ENCODE measurements around the gene LY6G6D. TPM values are rescaled to one million over a fixed set of nuclear protein-coding genes. Genes with fewer than 3 reads are reported as not detected.
A peak's percentile ranks its signal among the peaks of the same experiment; 100 is the strongest.

The LY6G6D gene
- total and polyA plus RNA-seq, 5 donors = not detected

GRCh38 chr6:31737315-31737990 lies 22.3 kb downstream of the LY6G6D start:
- H3K9me3 ChIP-seq (ENCODE audit: control insufficient read depth, low read length) = no peaks in the 10 kb centered on the region
- intact Hi-C loops (cut with DNase I) = loop anchor here in 2 of 4 donors (5.0 to 10.0 kb wide), 2 partner anchors 35 to 97 kb away; no protein-coding TSS in a partner anchor
- DNase-seq (no peak), ATAC-seq (no peak)
- H3K4me3 ChIP-seq (ENCODE audit: low read length) = no peak overlapping the region
- H3K4me1 ChIP-seq (ENCODE audit: control insufficient read depth, insufficient read depth, low read length) = peaks cover 9% of the 10 kb centered on the region
- 50% methylated on average over 7 of the region's 7 CpGs for WGBS
- peak overlapping the region; percentile 37 for H3K27ac ChIP-seq (ENCODE audit: low read length)
- H3K27me3 ChIP-seq (ENCODE audit: control insufficient read depth, insufficient read depth) = no peaks in the 10 kb centered on the region

- H3K4me3 ChIP-seq (ENCODE audit: low read length) = no peak overlapping the region
Measured at GRCh38 chr6:31737991-31738979, 23.1 kb downstream of the LY6G6D start.

DNA sequence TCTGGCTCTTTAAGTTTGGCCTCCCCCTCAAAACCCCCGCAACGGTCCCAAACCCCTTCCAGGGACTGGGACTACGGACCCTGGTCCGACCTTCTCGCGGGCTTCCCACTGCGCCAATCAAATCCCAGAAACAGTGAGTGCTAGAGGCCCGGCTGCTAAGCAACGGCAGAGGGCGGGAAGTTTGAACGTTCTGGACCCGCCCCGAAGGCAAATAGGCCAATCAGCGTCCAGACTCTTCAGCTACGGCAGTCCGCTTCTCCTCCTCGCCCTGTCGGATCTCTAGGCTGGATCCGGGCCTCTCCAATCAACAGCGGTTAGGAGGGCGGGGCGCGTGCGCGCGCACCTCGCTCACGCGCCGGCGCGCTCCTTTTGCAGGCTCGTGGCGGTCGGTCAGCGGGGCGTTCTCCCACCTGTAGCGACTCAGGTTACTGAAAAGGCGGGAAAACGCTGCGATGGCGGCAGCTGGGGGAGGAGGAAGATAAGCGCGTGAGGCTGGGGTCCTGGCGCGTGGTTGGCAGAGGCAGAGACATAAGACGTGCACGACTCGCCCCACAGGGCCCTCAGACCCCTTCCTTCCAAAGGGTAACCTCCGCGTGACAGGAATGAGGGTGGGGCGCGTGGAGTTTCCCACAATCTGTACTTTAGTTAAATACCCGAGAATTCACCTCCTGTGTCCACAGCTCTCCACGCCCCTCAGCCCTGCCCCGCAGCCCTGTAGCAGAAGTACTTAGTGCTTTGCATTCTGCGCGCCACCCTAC lies 24.7 kb downstream of the LY6G6D start, which contains the start of gene MSH5:
Gene MSH5 (plus strand): TSS at position 367 of the 758 bp plus-strand sequence. CDS start 462 bp downstream, outside the sequence.
- intact Hi-C loops (cut with DNase I) = loop anchor here in 3 of 4 donors (5.0 to 10.0 kb wide), 3 partner anchors 32 to 95 kb away; no protein-coding TSS in a partner anchor
- Histone ChIP-seq H3K27me3 (ENCODE audit: control insufficient read depth, insufficient read depth) (no peaks in the 10 kb centered on the region), H3K9me3 (ENCODE audit: control insufficient read depth, low read length) (no peaks in the 10 kb centered on the region), H3K4me3 (ENCODE audit: low read length) (peak within 1 kb of the TSS; percentile 66), H3K4me1 (ENCODE audit: control insufficient read depth, insufficient read depth, low read length) (peaks cover 3% of the 10 kb centered on the region), H3K27ac (ENCODE audit: low read length) (peak within 1 kb of the TSS; percentile 46)
- DNase-seq = peak; percentile 98 to 99 (median 99)
- peak; percentile 95 to 96 for ATAC-seq
- under 1% methylated on average over 58 of the region's 58 CpGs for WGBS

More at GRCh38 chr6:31737991-31738979, 23.1 kb downstream of the LY6G6D start:
- ATAC-seq (peak in 1 of 2 donors; percentile 7), DNase-seq (peak in 1 of 3 donors; percentile 77)
- Histone ChIP-seq H3K9me3 (ENCODE audit: control insufficient read depth, low read length) (no peaks in the 10 kb centered on the region), H3K4me1 (ENCODE audit: control insufficient read depth, insufficient read depth, low read length) (peaks cover 9% of the 10 kb centered on the region), H3K27ac (ENCODE audit: low read length) (peak overlapping the region; percentile 34), H3K27me3 (ENCODE audit: control insufficient read depth, insufficient read depth) (no peaks in the 10 kb centered on the region)
- intact Hi-C loops (cut with DNase I) = loop anchor here in 2 of 4 donors (5.0 to 10.0 kb wide), 2 partner anchors 34 to 97 kb away; no protein-coding TSS in a partner anchor
- 24% methylated on average over 6 of the region's 6 CpGs for WGBS

- DNase-seq (peak in 2 of 3 donors; percentile 62 to 72), ATAC-seq (peak in 1 of 2 donors; percentile 1)
- peaks cover 3% of the 10 kb centered on the region for H3K4me1 ChIP-seq (ENCODE audit: control insufficient read depth, insufficient read depth, low read length)
- H3K27ac ChIP-seq (ENCODE audit: low read length) = peak overlapping the region; percentile 46
- peak overlapping the region; percentile 66 for H3K4me3 ChIP-seq (ENCODE audit: low read length)
- 15% methylated on average over 29 of the region's 29 CpGs for WGBS
- H3K27me3 ChIP-seq (ENCODE audit: control insufficient read depth, insufficient read depth) = no peaks in the 10 kb centered on the region
- intact Hi-C loops (cut with DNase I) = loop anchor here in 1 of 4 donors (5.0 kb wide), 1 partner anchor 52 kb away; no protein-coding TSS in a partner anchor
- no peaks in the 10 kb centered on the region for H3K9me3 ChIP-seq (ENCODE audit: control insufficient read depth, low read length)
Measured at GRCh38 chr6:31740397-31741223, 25.5 kb downstream of the LY6G6D start.

GRCh38 chr6:31741815-31742214 lies 26.7 kb downstream of the LY6G6D start:
- DNase-seq (no peak), ATAC-seq (no peak)
- H3K4me1 ChIP-seq (ENCODE audit: control insufficient read depth, insufficient read depth, low read length) = peaks cover 1% of the 10 kb centered on the region
- intact Hi-C loops (cut with DNase I) = loop anchor here in 1 of 4 donors (5.0 kb wide), 1 partner anchor 50 kb away; no protein-coding TSS in a partner anchor
- no peaks in the 10 kb centered on the region for H3K9me3 ChIP-seq (ENCODE audit: control insufficient read depth, low read length)
- H3K27me3 ChIP-seq (ENCODE audit: control insufficient read depth, insufficient read depth) = no peaks in the 10 kb centered on the region
- WGBS = 82% methylated on average over 2 of the region's 2 CpGs
- H3K4me3 ChIP-seq (ENCODE audit: low read length) = no peak overlapping the region
- no peak overlapping the region for H3K27ac ChIP-seq (ENCODE audit: low read length)

- intact Hi-C loops (cut with DNase I) = loop anchor here in 1 of 4 donors (5.0 kb wide), 1 partner anchor 49 kb away; no protein-coding TSS in a partner anchor
- Histone ChIP-seq H3K27me3 (ENCODE audit: control insufficient read depth, insufficient read depth) (no peaks in the 10 kb centered on the region), H3K4me3 (ENCODE audit: low read length) (no peak overlapping the region), H3K4me1 (ENCODE audit: control insufficient read depth, insufficient read depth, low read length) (no peaks in the 10 kb centered on the region), H3K9me3 (ENCODE audit: control insufficient read depth, low read length) (no peaks in the 10 kb centered on the region), H3K27ac (ENCODE audit: low read length) (no peak overlapping the region)
- ATAC-seq (no peak), DNase-seq (no peak)
- WGBS = 84% methylated on average over 3 of the region's 3 CpGs
Measured at GRCh38 chr6:31742894-31743293, 27.7 kb downstream of the LY6G6D start.

GRCh38 chr6:31744422-31744821 lies 29.3 kb downstream of the LY6G6D start:
- intact Hi-C loops (cut with DNase I) = loop anchor here in 1 of 4 donors (5.0 kb wide), 1 partner anchor 48 kb away; no protein-coding TSS in a partner anchor
- WGBS = 61% methylated on average over 1 of the region's 1 CpG
- no peaks in the 10 kb centered on the region for H3K27me3 ChIP-seq (ENCODE audit: control insufficient read depth, insufficient read depth)
- ATAC-seq (no peak), DNase-seq (no peak)
- no peak overlapping the region for H3K27ac ChIP-seq (ENCODE audit: low read length)
- no peak overlapping the region for H3K4me3 ChIP-seq (ENCODE audit: low read length)
- no peaks in the 10 kb centered on the region for H3K9me3 ChIP-seq (ENCODE audit: control insufficient read depth, low read length)
- H3K4me1 ChIP-seq (ENCODE audit: control insufficient read depth, insufficient read depth, low read length) = no peaks in the 10 kb centered on the region

DNA sequence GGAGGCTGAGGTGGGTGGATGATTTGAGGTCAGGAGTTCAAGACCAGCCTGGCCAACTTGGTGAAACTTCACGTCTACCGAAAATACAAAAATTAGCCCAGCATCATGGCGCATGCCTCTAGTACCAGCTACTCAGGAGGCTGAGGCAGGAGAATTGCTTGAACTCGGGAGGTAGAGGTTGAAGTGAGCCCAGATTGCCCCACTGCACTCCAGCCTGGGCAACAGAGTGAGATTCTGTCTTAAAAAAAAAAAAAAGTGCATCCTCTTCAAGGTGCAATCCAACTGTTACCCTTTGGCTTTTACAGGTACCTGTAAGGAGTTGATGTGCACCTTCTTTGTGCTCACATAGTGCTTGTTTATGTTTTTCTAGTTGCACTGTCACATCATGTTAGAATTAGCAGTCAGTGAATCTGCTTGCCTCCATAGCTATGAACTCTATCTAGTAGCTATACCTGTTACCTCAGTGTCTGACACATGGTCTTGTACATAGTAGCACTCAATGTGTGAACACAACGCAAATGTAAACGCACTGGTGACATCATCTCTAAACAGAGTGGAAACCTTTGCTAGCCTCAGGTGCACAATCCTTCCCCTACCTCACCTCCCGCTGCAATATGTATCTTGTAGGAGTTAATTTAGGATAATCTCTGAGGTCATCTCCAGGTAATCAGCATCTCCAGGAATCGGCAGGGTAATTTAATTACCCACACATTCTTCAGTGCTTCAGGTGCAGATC lies 34.3 kb downstream of the LY6G6D start:
- H3K27ac ChIP-seq (ENCODE audit: low read length) = no peak overlapping the region
- ATAC-seq (no peak), DNase-seq (no peak)
- 90% methylated on average over 8 of the region's 8 CpGs for WGBS
- intact Hi-C loops (cut with DNase I) = no loop called here
- H3K4me1 ChIP-seq (ENCODE audit: control insufficient read depth, insufficient read depth, low read length) = no peaks in the 10 kb centered on the region
- no peaks in the 10 kb centered on the region for H3K27me3 ChIP-seq (ENCODE audit: control insufficient read depth, insufficient read depth)
- H3K4me3 ChIP-seq (ENCODE audit: low read length) = no peak overlapping the region
- H3K9me3 ChIP-seq (ENCODE audit: control insufficient read depth, low read length) = no peaks in the 10 kb centered on the region

- ATAC-seq (no peak), DNase-seq (no peak)
- H3K4me3 ChIP-seq (ENCODE audit: low read length) = no peak overlapping the region
- WGBS = 84% methylated on average over 7 of the region's 7 CpGs
- no peaks in the 10 kb centered on the region for H3K9me3 ChIP-seq (ENCODE audit: control insufficient read depth, low read length)
- H3K4me1 ChIP-seq (ENCODE audit: control insufficient read depth, insufficient read depth, low read length) = no peaks in the 10 kb centered on the region
- H3K27ac ChIP-seq (ENCODE audit: low read length) = no peak overlapping the region
- no peaks in the 10 kb centered on the region for H3K27me3 ChIP-seq (ENCODE audit: control insufficient read depth, insufficient read depth)
- intact Hi-C loops (cut with DNase I) = no loop called here
Measured at GRCh38 chr6:31750411-31751022, 35.4 kb downstream of the LY6G6D start.
